ENCODE results near the gene ADGRL3. TPM values are rescaled to one million over a fixed set of nuclear protein-coding genes. Genes with fewer than 3 reads are reported as not detected.

Gene ADGRL3
- total RNA-seq, 3 donors from 2014 or later: 4.3 to 10.8 (median 4.3) TPM

- Histone ChIP-seq H3K36me3 (ENCODE audit: low read depth) (no peaks in the 10 kb centered on the region), H3K9me3 (no peaks in the 10 kb centered on the region), H3K4me3 (no peak overlapping the region), H3K4me1 (ENCODE audit: low read depth) (no peaks in the 10 kb centered on the region)
- intact Hi-C loops (cut with DNase I, micrococcal nuclease): no loop called here
- TF ChIP-seq, protein P1, sequence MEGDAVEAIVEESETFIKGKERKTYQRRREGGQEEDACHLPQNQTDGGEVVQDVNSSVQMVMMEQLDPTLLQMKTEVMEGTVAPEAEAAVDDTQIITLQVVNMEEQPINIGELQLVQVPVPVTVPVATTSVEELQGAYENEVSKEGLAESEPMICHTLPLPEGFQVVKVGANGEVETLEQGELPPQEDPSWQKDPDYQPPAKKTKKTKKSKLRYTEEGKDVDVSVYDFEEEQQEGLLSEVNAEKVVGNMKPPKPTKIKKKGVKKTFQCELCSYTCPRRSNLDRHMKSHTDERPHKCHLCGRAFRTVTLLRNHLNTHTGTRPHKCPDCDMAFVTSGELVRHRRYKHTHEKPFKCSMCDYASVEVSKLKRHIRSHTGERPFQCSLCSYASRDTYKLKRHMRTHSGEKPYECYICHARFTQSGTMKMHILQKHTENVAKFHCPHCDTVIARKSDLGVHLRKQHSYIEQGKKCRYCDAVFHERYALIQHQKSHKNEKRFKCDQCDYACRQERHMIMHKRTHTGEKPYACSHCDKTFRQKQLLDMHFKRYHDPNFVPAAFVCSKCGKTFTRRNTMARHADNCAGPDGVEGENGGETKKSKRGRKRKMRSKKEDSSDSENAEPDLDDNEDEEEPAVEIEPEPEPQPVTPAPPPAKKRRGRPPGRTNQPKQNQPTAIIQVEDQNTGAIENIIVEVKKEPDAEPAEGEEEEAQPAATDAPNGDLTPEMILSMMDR (IDR thresholded peaks at IDR 0.05): no peak
- ATAC-seq: no peak
- DNase-seq: no peak
Measured at GRCh38 chr4:61389640-61390039, 189.5 kb downstream of the ADGRL3 start.

- intact Hi-C loops (cut with DNase I, micrococcal nuclease): no loop called here
- ATAC-seq: no peak
- H3K36me3 ChIP-seq (ENCODE audit: low read depth): no peaks in the 10 kb centered on the region
- DNase-seq: no peak
- TF ChIP-seq, protein P1 (IDR thresholded peaks at IDR 0.05): no peak
- no peaks in the 10 kb centered on the region for H3K9me3 ChIP-seq
- H3K4me3 ChIP-seq: no peak overlapping the region
- H3K4me1 ChIP-seq (ENCODE audit: low read depth): no peaks in the 10 kb centered on the region
Measured at GRCh38 chr4:61395754-61396153, 195.6 kb downstream of the ADGRL3 start.

- H3K9me3 ChIP-seq: no peaks in the 10 kb centered on the region
- H3K4me3 ChIP-seq: no peak overlapping the region
- ATAC-seq (no peak), DNase-seq (no peak)
- intact Hi-C loops (cut with DNase I, micrococcal nuclease): no loop called here
- TF ChIP-seq, protein P1 (IDR thresholded peaks at IDR 0.05): no peak
- H3K36me3 ChIP-seq (ENCODE audit: low read depth): no peaks in the 10 kb centered on the region
- no peaks in the 10 kb centered on the region for H3K4me1 ChIP-seq (ENCODE audit: low read depth)
Measured at GRCh38 chr4:61397174-61397573, 197.0 kb downstream of the ADGRL3 start.

DNA sequence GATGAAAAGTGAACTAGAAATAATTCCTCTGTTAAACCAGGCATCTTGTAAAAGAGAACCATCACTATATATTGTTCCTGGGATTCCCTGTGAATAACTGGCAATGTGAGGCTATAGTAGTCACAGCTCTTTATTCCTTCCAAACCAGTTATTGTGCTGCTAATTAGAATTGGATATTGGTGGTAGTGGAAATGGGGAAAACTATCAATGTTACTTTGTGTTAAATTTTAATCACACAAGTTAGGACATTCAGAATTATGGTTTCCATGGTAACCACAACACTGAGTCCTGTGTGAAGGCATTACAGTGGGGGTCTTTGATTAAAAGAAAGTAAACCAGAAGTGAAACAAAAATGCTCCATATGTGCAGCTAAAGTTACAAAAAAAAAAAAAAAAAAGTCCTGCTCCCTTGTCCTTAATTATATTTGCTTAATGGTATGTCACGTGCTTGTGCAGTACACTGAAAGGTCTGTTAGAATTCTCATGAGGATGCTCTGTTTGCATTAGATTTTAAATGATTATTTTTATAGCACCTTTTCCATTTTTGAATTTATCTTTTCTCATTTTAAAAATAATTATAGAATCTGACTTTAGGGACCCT lies 200.4 kb downstream of the ADGRL3 start:
- no peak overlapping the region for H3K4me3 ChIP-seq
- ATAC-seq (no peak), DNase-seq (no peak)
- H3K9me3 ChIP-seq: no peaks in the 10 kb centered on the region
- H3K4me1 ChIP-seq (ENCODE audit: low read depth): no peaks in the 10 kb centered on the region
- H3K36me3 ChIP-seq (ENCODE audit: low read depth): no peaks in the 10 kb centered on the region
- intact Hi-C loops (cut with DNase I, micrococcal nuclease): no loop called here
- TF ChIP-seq, protein P1 (IDR thresholded peaks at IDR 0.05): no peak

GRCh38 chr4:61401771-61402170 lies 201.6 kb downstream of the ADGRL3 start:
- H3K4me3 ChIP-seq: no peak overlapping the region
- intact Hi-C loops (cut with DNase I, micrococcal nuclease): no loop called here
- TF ChIP-seq, protein P1 (IDR thresholded peaks at IDR 0.05): no peak
- DNase-seq: no peak
- no peak for ATAC-seq
- H3K36me3 ChIP-seq (ENCODE audit: low read depth): no peaks in the 10 kb centered on the region
- no peaks in the 10 kb centered on the region for H3K9me3 ChIP-seq
- no peaks in the 10 kb centered on the region for H3K4me1 ChIP-seq (ENCODE audit: low read depth)

- Histone ChIP-seq H3K9me3 (no peaks in the 10 kb centered on the region), H3K4me3 (no peak overlapping the region), H3K4me1 (ENCODE audit: low read depth) (no peaks in the 10 kb centered on the region), H3K36me3 (ENCODE audit: low read depth) (no peaks in the 10 kb centered on the region)
- TF ChIP-seq, protein P1 (IDR thresholded peaks at IDR 0.05): no peak
- intact Hi-C loops (cut with DNase I, micrococcal nuclease): no loop called here
- no peak for ATAC-seq
- DNase-seq: no peak
Measured at GRCh38 chr4:61405307-61405706, 205.2 kb downstream of the ADGRL3 start.
